Fibroblast of lung (primary cell): Measurements from ENCODE around the gene CREBL2.

Experiments used
- CTCF ChIP-seq, 2 donors: IDR thresholded peaks in 1 of 2; conservative IDR thresholded peaks in 1 of 2; 1 replicate in 1 of 2; 2 replicates in 1 of 2; pipeline ENCODE4 v1.5.1; 2011 to 2012; ENCODE audit warnings: low read length in 2 of 2, control low read depth in 1 of 2, inconsistent platforms in 1 of 2, low read depth in 1 of 2, mild to moderate bottlenecking in 1 of 2
- EZH2 ChIP-seq: IDR thresholded peaks from 2 replicates; pipeline ENCODE4 v1.5.1; 2012; ENCODE audit warnings: low read length, control low read depth, mild to moderate bottlenecking; ENCODE audit errors: missing control alignments

GRCh38 chr12:12583510-12584178 lies 28.0 kb upstream of the CREBL2 start:
- TF ChIP-seq CTCF (conservative IDR thresholded peaks at IDR 0.05 in 1 of 2, IDR thresholded peaks at IDR 0.05 in 1 of 2; ENCODE audit: low read depth in 1 of 2, low read length in 2 of 2): no peak
- TF ChIP-seq EZH2: no peak
